NCI-H1105 treated with DMSO at 0.1 percent for 48 hours (cell line): ENCODE data around the gene IL17REL.
"Not testable (repeated sequence)": the region's sequence is repeated elsewhere in the genome, so short reads cannot be mapped to it uniquely, and the experiment has no call there.

Experiments
- DNase-seq: peaks from one replicate; lab custom pipeline; 2025; lab: John Stamatoyannopoulos, UW

Gene IL17REL

DNA sequence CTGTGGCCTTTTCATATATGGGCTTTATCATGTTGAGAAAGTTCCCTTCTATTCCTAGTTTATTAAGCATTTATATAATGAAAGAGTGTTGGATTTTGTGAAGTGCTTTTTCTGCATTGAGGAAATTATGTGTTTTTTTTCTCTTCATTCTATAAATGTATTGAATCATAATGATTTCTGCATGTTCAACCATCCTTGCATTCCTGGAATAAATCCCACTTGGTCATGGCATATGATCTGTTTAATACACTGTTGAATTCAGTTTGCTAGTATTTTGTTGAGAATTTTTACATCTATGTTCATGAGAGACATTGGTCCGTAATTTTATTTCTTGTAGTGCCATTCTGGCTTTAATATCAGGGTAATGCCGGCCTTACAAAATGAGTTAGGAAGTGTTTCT, 26.2 kb downstream of the IL17REL start:
- no peak for DNase-seq

DNA sequence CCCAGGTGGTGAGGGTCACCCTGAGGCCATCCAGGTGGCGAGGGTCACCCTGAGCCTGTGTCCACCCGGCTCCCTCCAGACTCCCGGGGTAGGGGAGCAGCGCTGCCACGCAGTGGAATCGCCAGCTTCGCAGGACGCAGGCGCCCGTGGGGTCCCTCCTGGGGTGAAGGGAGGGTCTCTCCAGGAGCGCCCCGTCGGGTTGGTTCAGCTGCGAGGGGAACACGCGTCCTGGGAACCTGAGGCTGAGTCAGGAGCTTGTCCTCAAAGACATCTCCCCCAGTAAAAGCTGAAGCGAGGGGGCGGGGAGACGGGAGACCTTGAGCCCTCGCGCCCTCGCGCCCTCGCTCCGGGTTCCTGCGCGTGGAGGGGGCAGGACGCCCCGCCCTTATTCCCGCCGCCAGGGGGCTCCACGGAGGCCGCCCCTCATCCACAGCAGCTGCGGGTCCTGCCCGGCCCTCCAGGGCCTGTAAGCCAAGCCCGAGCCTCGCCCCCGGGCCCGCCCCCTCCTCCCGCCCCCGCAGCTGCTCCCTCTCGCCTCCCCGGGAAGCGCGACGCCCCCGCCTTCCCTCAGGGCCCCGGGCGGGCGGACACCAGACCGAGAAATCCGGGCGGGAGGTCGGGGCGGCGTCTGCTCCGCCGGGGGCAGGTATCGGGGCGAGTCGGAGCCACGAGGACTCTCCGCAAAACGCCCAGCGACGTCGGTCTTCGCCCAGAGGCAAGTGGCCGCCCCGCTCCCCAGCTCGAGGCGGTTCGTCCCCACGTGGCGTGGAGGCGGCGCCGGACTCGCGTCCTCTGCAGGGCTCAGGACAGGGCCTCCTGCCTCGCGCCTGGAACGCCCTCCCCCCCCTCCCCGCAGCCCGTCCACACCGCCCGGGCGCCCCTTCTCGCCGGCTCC, 29.2 kb downstream of the IL17REL start:
- DNase-seq, result no peak

DNA sequence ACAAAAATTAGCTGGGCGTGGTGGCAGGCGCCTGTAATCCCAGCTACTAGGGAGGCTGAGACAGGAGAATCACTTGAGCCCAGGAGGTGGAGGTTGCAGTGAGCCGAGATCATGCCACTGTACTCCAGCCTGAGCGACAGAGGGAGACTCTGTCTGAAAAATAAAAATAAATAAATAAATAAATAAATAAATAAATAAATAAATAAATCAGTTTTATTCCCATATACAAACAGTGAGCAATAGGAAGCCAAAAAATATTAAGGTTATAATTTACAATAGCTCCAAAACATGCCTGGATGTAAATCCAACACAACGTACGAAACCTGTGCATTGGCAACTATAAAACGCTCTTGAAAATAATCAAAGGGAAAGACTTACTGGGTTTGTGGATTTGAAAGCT, 30.8 kb downstream of the IL17REL start:
- not testable (repeated sequence) for DNase-seq

DNA sequence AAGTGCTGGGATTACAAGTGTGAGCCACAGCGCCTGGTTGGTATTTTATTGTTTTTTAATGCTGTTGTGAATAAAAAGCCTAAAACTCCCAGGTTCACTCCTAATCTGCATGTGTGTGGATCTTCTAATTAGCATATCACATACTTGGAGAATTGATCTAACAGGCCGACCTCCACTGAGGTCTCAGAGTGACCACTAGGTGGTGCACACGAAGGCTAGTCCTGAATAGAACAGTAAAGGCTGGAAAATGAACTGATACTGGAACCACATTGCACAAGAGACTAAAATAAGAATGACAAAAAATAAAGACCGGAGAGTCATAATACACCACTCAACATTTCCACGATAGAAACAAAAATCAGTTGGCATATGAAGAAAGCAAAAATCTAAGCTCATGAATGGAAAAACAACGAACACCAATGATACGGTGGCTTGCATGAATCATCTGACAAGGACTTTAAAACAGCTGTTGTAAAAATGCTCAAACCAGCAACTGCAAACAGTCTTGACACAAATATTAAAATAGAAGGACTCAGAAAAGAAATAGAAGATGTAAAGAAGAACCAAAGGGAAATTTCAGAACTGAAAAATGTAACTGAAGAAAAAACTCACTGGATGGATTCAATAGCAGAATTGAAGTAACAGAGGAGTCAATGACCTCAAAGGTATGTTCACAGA, 32.8 kb downstream of the IL17REL start:
- no peak for DNase-seq

DNA sequence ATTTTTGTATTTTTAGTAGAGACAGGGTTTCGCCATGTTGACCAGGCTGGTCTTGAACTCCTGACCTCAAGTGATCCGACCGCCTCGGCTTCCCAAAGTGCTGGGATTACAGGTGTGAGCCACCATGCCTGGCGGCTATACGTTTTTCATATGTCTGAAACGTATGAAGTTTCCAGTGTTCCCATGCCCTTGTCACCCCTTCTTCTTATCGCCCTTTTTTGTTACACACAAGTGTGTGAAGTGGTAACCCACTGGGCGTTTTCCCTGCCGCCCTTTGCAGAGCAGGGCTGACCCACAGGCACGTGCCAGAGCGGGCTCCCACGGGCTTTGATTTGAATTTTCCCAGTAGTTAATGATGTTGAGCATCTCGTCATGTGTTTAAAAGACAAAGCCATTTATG, 35.0 kb downstream of the IL17REL start:
- DNase-seq, result no peak

DNA sequence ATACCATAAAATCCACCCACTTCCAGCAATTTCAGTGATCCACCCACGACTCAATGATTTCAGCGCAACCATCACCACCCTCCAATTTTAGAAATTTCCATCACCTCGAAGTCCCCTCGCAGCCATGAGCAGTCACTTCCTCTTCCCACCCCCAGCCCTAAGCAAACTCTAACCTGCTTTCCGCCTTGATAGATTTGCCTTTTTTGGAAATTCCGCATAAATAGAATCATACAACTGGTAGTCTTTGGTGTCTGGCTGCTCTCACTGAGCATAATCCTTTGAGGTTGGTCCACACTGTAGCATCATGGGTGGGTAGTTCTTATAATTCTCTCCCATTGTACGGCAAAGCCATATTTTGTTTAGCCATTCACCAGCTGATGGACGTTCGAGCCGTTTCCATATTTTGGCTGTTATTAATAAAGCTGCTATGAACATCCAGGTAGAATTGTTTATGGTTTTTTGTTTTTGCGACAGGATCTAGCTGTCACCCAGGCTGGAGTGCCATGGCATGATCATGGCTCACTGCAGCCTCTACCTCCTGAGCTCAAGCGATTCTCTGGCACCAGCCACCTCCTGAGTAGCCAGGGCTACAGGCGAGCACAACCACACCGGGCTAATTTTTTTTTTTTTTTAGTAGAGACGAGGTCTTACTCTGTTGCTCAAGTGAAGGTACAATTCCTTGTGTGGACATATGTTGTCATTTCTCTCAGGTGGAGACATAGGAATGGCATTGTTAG, 36.0 kb downstream of the IL17REL start:
- no peak for DNase-seq

DNA sequence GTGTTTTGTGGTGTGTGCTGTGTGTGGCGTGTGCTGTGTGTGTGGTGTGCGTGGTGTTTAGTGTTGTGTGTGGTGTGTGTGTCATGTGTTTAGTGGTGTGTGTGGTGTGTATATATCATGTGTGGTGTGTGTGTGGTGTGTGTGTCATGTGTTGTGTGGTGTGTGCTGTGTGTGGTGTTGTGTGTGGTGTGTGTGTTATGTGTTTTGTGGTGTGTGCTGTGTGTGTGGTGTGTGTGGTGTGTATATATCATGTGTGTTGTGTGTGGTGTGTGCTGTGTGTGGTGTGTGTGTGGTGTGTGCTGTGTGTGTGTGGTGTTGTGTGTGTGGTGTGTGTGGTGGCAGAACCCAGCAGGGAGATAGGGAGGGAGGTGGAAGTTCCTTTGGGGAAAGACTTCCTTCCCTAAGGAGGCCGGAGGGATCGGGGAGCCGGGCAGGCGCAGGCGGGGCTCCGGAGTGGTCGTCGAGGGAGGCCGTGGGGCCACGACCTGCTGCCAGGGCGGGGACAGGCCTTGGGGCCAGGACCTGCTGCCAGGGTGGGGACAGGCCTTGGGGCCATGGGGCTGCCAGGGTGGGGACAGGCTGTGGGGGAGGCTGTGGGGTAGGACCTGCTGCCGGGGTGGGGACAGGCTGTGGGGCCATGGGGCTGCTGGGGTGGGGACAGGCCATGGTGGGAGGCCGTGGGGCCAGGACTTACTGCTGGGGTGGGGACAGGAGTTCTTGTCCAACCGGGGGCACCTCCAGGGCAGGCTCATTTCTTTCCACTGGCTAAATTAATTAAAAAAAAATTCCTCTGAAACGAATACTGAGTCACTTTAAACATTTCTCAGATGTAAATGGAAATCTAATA, 36.8 kb downstream of the IL17REL start:
- no peak for DNase-seq

DNA sequence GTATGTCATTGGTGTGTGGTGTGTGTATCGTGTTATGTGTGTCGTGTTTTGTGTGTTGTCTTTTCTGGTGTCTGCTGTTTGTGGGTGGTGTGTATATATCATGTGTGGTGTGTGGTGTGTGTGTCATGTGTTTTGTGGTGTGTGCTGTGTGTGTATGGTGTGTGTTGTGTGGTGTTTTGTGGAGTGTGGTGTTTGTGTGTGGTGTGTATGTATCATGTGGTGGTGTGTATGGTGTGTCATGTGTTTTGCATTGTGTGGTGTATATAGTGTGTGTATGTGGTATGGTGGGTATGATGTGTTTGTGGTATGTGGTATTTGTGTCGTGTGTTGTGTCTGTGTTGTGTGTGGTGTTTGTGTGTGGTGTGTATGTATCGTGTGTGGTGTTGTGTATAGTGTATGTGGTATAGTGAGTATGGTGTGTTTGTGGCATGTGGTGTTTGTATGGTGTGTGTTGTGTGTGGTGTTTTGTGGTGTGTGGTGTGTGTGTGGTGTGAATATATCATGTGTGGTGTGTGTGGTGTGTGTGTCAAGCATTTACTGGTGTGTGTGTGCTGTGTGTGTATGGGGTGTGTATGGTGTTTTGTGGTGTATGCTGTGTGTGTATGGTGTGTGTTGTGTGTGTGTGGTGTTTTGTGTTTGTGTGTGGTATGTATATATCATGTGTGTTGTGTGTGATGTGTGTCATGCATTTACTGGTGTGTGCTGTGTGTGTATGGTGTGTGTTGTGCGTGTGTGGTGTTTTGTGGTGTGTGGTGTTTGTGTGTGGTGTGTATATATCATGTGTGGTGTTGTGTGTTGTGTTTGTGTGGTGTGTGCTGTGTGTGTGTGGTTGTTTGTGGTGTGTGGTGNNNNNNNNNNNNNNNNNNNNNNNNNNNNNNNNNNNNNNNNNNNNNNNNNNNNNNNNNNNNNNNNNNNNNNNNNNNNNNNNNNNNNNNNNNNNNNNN, 39.3 kb downstream of the IL17REL start:
- no peak for DNase-seq

DNA sequence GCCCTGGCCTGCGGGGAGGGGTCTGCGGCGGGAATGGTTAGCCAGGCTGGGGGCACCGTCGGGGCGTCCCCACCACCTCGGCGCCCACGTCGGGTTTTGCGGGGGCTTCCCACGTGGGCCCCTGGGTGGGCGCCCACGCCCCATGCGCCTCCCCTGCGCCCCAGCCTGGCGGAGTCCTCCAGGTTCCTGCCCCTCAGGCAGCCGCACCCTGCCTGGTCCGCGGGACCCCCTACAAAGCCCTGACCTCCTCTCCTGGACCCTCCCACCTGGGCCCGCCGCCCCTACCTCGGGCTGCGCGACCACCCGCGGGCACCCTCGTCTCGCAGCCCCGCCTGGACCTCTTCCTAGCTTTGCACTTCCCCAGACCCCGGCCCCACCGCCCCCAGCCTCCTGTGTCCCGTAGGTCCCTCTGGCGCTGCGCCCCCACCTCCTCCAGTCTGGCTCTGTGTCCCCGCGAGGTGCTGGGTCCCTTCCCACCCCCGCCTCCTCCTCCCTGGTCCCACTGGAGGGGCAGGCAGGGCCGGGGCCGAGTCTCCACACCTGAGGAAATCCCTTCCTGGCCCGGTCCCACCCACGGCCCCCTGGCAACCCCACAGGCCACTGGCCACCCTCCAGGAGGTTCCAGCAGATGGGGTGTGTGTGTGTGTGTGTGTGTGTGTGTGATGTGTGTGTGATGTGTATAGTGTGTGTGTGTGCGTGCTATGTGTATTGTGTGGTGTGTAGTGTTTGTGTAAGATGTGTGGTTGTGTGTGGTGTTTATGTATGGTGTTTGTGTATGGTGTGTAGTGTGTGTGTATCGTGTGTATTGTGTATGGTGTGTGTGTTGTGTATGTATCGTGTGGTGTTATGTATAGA, 40.2 kb downstream of the IL17REL start:
- DNase-seq, result no peak

DNA sequence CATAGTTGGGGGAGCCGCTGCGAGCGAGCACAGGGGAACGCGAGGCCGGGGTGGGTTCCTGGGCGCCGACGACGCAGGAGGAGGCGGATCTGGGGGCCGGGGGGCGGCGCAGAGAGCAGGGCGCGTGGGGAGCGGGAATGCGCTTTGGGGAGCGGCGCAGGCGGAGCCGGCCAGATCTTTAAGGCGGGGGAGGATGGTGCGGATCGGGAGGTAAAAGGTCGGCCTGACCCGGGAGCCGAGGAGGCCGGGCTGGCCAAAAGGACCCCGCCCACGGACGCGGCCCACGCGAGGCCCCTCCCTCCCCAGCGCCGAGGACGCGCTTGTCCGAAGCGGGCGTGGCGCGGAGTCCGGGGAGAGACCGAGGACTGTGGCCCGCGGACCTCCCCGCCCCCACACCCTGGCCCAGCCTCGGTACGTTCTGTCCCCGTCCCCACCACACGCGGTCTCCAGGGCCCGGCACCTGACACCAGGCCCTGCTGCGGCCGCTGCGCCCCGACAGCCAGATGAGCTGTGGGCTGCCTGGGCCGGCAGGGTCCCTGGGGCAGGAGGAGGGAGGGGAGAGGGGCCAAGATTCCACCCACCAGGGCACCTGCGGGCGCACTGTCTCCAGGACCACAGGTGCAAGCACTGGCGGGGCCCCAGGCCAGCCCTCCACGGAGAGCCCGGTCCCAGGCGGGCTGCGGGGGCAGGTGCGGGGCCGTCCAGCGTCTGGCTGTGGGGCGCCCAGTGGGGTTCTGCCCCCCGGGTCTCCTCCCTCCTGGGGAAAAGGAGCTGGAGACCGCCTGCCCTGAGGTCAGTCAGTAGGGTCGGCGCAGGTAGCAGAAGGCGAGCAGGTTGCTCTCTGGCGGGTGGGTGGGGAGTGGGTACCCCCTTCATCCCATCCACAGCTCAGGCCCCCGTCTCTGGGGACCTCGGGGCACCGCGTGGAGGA, 41.1 kb downstream of the IL17REL start:
- DNase-seq, result no peak

DNA sequence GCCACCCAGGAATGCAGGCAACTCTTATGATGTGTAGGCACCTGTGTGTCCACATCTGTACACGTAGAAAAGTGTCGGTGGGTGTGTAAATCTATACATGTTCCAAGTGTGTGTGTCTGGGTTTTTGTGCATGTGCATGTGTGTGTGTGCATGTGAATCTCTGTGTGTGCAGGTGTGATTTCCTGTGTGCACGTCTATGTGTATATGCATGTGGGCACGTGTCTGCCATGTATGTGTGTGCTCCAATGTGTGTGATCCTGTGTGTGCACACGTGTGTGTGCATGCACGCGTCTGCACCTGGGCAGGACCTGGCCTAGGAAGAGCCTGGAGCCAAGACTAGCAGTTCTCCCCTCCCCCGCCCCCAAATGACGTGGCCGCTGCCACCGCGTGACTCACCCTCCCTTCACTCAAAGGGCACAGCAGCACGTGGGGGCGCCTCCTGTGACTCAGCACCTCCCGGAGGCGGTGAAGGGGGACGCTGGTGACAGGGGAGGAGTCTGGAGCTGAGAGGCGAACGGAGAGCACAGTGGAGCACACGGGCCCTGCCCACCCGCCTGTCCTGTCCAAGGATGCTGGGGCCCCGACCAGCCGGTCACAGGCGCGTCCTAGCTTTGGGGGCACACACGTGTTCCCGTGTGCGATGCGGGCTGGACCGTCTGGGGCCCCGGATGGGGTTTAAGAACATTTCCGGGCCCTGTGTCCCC, 41.9 kb downstream of the IL17REL start:
- DNase-seq, result peak; percentile 64

DNA sequence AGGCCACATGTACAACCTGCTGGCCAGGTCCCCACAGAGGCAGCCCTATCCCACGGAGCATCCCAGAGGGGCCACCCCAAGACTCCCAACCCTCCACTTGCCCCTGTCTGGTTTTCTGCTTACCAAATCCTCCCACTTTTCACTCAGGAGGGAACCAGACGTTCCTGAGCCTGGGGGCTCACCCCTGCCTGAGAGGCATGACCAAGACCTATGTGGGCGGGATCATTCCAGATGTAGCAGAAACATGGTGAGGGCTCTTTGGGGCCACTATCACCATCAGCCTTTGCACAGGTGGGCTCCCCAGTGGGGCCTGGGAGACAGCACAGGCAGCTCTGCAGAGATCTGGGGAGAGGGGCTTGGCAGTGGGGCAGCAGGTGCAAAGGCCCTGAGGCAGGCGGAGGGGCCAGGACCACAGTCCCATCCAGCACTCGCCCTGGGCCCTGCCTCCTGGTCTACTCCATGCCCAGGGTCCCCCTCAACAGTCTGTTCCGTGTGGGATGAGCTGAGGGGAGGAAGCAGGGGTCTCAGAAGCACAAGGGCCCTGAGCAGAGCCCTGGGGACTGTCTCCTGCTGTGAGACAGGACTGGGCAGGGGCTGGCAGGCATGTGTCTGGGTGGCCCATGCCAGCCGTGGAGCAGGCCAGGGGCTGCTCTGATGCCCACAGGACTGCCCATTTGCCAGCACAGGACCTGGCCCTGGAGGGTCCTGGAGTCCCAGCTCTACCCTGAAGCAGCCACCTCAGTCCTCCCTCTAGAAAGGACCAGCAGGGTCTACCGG, 42.6 kb downstream of the IL17REL start:
- DNase-seq, result no peak

DNA sequence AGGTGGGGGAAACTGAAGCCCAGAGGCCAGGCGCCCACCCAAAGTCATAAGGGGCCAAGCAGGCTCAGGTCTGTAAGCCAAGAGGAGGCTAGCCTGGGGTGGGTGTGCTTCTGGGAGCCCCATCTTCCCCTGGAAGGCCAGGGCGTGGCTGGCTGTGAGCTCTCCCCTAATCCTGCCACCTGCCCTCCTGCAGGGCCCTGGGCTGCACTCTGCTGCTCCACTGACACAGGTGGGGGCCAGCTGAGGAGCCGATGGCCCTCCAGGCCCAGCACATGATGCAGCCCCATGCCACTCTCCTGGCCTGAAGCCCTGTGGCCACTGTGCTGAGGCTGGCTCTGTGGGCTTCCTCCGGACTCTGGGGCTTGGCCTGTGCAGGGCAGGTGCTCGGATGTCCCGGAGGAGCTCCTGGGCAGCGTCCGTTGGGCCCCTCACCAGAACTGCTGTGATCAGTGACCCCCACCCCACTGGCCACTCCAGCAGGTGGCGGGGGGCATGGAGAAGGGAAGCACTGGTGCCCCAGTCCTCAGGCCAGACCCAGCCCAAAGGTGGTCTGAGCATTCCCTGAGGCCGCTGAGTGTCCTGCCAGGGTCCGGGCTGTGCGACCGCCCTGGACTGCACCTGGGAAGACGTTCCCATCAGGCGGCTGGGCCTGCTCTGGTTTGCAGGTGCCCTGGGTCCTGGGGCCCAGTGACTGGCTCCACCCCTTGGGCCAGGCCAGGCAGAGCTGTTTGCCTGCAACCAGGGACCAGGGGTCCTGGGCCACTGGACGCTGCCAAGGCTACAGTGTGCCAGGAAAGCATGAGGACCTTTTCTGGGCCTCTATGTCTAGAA, 43.5 kb downstream of the IL17REL start:
- DNase-seq, result no peak

DNA sequence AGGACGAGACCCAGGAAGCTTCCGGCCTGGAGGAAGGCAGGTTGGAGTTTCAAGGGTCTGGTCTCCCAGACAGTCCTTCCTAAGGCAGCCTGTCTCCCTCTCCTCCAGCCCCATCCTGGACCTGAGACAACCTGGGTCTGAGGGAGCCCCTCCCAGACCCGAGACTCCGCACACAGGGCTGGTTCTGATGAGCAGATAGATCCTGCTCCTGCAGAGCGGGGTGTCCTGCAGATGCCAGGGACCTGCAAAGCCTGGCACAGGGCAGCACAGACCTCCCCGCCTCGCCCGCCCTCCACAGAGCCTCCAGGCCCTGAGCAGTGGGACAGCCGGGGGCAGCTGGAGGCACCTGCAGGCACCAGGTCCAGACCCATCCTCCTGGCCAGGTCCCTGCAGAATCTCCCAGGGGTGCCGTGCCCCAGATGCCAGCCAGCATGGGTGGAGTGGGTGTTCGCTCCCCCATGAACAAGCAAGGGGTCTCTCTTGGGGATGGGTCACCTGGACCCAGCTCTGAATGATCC, 44.2 kb downstream of the IL17REL start:
- no peak for DNase-seq

DNA sequence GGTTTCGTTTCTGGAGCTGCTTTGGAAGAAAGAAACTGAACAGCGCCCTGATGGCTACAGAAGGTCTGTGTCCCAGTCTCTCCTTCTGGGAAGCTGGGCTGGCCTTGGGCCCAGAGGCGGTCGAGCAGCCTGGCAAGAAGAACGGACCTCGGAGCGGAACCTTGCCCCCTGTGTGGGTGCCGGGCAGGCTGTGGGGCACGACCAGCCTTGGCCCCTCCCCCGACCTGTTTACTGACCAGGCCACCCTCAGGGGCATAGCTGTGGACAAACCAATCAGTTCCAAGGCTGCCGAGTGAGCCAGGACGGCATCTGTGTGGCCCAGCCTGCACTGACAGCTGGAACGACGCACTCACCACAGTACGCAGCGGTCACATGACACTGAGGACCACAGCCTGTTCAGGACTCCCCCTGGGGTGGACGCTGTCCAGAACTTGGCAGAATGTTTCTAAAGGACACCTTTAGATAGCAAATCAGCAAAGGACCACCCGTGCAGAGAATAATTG, 44.8 kb downstream of the IL17REL start:
- no peak for DNase-seq
